Measurements from ENCODE around the gene KCNV2. TPM values are rescaled to one million over a fixed set of nuclear protein-coding genes. Genes with fewer than 3 reads are reported as not detected.

Gene KCNV2
- total RNA-seq: not detected

DNA sequence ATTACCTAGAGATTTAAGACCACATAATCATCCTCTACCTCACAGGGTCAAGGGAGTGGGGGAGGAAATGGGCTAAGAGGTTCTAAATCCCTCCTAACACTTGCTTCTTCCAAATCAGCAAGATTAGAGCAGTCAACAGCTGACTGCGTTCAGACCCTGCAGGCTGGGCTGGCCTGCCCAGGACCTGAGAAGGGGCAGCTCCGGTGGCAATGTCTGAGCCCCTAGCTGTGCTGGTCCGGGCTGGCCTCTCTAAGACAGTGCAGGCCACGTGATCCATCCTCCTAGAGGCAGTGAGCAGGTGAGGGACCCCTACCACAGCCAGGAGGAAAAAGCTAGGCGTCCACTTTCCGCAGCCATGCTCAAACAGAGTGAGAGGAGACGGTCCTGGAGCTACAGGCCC is at the start of gene KCNV2:
TSS of gene KCNV2 (plus strand) at position 126 of the 400 bp plus-strand sequence. CDS start at position 356, 230 bp downstream.
- H3K27me3 ChIP-seq: no peaks in the 10 kb centered on the region
- H3K4me1 ChIP-seq: no peaks in the 10 kb centered on the region
- no peak for DNase-seq (ENCODE audit: low spot score in 2 of 2)
- H3K9me3 ChIP-seq: no peaks in the 10 kb centered on the region
- intact Hi-C loops (cut with DNase I): no loop called here
- TF ChIP-seq, protein P1, sequence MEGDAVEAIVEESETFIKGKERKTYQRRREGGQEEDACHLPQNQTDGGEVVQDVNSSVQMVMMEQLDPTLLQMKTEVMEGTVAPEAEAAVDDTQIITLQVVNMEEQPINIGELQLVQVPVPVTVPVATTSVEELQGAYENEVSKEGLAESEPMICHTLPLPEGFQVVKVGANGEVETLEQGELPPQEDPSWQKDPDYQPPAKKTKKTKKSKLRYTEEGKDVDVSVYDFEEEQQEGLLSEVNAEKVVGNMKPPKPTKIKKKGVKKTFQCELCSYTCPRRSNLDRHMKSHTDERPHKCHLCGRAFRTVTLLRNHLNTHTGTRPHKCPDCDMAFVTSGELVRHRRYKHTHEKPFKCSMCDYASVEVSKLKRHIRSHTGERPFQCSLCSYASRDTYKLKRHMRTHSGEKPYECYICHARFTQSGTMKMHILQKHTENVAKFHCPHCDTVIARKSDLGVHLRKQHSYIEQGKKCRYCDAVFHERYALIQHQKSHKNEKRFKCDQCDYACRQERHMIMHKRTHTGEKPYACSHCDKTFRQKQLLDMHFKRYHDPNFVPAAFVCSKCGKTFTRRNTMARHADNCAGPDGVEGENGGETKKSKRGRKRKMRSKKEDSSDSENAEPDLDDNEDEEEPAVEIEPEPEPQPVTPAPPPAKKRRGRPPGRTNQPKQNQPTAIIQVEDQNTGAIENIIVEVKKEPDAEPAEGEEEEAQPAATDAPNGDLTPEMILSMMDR (IDR thresholded peaks at IDR 0.05): no peak
- no peak within 1 kb of the TSS for H3K27ac ChIP-seq
- H3K36me3 ChIP-seq: no peaks in the 10 kb centered on the region
- H3K4me3 ChIP-seq: no peak within 1 kb of the TSS

DNA sequence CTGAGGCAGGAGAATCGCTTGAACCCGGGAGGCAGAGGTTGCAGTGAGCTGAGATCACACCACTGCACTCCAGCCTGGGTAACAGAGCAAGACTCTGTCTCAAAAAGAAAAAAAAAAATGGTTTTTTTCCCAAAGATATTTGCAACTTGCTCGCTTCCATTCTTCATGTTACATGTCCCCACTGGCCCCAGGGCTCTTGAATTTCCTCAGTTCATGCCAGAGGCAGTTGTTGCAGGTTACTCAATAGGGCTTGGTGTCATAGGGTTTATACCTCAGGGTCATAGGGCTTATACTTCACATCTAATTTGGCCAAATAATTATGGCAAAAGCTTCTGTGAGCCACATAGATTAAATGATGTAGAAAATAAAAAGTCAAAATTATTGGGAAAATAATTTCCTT is 44.1 kb upstream of the KCNV2 start:
- no peaks in the 10 kb centered on the region for H3K36me3 ChIP-seq
- TF ChIP-seq, protein P1 (IDR thresholded peaks at IDR 0.05): no peak
- no peak for DNase-seq (ENCODE audit: low spot score in 2 of 2)

DNA sequence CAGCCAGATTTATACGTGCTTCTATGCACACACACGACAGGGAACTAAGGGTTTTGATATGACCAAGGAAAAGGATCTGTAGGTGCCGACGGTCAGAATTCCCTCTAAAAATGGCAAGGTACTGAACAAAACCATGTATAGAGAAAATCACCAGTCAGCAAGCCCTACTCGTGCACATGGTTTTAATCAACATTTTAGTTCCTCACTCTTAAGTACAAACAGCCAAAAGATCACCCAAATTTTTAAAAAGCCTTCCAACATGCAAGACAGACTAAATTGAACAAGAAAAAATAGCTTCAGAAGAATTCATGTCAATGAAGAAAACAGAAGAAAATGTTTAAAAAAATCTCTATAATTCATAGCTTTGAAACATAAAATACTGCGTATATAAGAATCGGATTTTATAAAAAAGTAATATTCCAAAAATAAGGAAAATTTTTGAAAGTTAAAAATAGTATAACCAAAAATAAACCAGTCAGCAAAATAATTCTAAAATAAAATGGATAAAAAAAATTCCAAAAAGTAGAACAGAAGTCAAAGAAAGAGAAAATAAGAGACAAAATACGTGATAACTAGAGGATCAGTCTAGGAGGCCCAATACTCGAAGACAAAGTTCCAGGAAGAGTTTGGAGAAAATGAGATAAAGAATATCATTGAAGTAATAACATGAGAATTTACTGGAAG is 43.0 kb upstream of the KCNV2 start:
- DNase-seq (ENCODE audit: low spot score in 2 of 2): no peak
- Histone ChIP-seq H3K27ac (no peak overlapping the region), H3K36me3 (no peaks in the 10 kb centered on the region), H3K4me3 (no peak overlapping the region), H3K9me3 (no peaks in the 10 kb centered on the region), H3K27me3 (no peaks in the 10 kb centered on the region), H3K4me1 (no peaks in the 10 kb centered on the region)
- intact Hi-C loops (cut with DNase I): no loop called here
- TF ChIP-seq, protein P1 (IDR thresholded peaks at IDR 0.05): no peak

More for the DNA sequence above, 44.1 kb upstream of the KCNV2 start:
- H3K9me3 ChIP-seq: no peaks in the 10 kb centered on the region
- no peak overlapping the region for H3K27ac ChIP-seq
- H3K4me1 ChIP-seq: no peaks in the 10 kb centered on the region
- H3K4me3 ChIP-seq: no peak overlapping the region
- intact Hi-C loops (cut with DNase I): no loop called here
- no peaks in the 10 kb centered on the region for H3K27me3 ChIP-seq

DNA sequence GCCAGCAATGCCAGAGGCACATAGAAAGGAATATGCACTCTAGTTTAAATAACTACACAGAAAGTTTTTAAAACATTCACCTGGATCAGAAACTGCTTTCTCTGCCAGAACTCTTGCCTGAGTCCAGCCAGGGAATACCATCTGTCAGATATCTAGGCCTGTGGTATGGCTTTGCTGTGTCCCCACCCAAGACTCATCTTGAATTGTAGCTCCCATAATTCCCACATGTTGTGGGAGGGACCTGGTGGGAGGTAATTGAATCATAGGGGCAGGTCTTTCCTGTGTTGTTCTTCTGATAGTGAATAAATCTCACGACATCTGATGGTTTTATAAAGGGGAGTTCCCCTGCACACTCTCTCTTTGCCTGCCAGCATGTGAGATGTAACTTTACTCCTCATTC is 41.5 kb upstream of the KCNV2 start:
- Histone ChIP-seq H3K27ac (no peak overlapping the region), H3K36me3 (no peaks in the 10 kb centered on the region), H3K4me1 (no peaks in the 10 kb centered on the region), H3K27me3 (no peaks in the 10 kb centered on the region), H3K9me3 (no peaks in the 10 kb centered on the region), H3K4me3 (no peak overlapping the region)
- TF ChIP-seq, protein P1 (IDR thresholded peaks at IDR 0.05): no peak
- intact Hi-C loops (cut with DNase I): loop anchor here (5.0 kb wide), 1 partner anchor 46 kb away; no protein-coding TSS in a partner anchor
- no peak for DNase-seq (ENCODE audit: low spot score in 2 of 2)

DNA sequence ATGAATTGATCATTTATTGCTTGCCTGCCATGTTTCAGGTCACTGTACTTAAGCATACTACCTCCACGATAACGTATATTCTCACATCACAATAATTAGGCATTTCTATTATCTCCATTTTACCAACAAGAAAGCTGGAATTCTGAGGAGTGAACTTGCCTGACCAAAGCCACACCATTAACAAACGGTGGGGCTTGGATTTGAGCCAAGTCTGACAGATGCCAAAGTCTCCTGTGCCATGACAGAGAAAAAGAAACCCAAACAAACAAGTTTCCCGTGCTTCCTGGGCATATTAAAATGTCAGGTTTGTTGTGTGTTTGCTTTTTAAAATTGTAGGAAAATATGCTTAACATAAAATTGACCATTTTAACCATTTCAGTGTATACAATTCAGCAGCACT is 40.8 kb upstream of the KCNV2 start:
- Histone ChIP-seq H3K4me3 (no peak overlapping the region), H3K36me3 (no peaks in the 10 kb centered on the region), H3K9me3 (no peaks in the 10 kb centered on the region), H3K27ac (no peak overlapping the region), H3K27me3 (no peaks in the 10 kb centered on the region), H3K4me1 (no peaks in the 10 kb centered on the region)
- TF ChIP-seq, protein P1 (IDR thresholded peaks at IDR 0.05): no peak
- intact Hi-C loops (cut with DNase I): loop anchor here (5.0 kb wide), 1 partner anchor 46 kb away; no protein-coding TSS in a partner anchor
- no peak for DNase-seq (ENCODE audit: low spot score in 2 of 2)
